HG03442 (cell line): Measurements from ENCODE around the gene AGAP1.

Source experiments
- ATAC-seq: cut with Tn5 transposase; IDR thresholded peaks from one replicate; pipeline ENCODE4 v1.9.1; 2021; ENCODE audit warnings: mild to moderate bottlenecking, moderate library complexity; ENCODE audit not compliant: unreplicated experiment

The AGAP1 gene

DNA sequence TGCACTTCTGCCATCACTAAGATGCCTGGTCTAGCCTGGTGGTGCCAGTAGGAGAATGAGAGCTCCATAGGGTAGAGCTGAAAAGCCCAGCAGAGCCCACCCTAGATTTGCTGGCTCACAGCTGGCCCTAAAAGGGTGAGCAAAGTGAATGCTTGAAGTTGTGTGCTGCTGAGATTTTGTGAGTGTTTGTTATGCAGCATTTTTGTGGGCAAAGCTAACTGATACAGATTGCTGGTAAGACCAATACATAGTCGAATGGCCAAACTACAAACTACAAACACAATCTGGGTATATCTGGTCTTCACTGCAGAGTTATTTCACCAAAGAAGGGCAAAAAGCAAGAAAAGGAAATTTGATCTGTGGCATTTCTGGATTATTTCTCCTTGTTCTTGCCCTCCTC, 7.1 kb upstream of the AGAP1 start:
- ATAC-seq: no peak

- no peak for ATAC-seq
These were observed 3.9 kb upstream of the AGAP1 start for GRCh38 chr2:235489897-235490296.

DNA sequence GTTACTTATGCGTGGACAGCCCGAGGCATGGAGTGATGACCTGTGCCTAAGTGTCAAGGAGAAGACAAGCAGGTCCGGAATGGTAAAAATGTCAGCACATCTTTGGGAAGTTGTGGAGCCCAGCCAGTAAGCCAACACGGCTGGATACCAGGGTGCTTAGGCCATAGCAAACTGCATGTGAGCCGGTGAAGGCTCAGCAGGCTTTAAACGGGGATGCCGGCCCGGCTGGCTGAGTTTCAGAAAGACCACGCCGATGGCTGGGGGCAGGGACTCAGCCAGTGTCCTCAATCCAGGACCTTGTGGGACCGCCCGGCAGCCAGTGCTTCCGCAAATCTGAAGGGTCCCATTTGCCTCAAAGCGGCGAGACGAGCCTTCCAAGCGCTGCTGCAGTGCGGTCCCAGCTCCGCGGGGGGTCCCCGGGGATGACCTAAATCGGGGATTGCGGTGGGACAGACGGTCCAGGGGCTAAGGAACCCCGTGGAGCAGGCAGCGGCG, 946 bp upstream of the AGAP1 start:
- ATAC-seq: no peak

- no peak for ATAC-seq
These were observed 455 bp upstream of the AGAP1 start for GRCh38 chr2:235493402-235493774.

GRCh38 chr2:235494716-235495372, 1.0 kb downstream of the AGAP1 start:
- no peak for ATAC-seq

- ATAC-seq: no peak
These were observed 1.8 kb downstream of the AGAP1 start for GRCh38 chr2:235495373-235496238.

- no peak for ATAC-seq
These were observed 2.4 kb downstream of the AGAP1 start for GRCh38 chr2:235496239-235496621.

DNA sequence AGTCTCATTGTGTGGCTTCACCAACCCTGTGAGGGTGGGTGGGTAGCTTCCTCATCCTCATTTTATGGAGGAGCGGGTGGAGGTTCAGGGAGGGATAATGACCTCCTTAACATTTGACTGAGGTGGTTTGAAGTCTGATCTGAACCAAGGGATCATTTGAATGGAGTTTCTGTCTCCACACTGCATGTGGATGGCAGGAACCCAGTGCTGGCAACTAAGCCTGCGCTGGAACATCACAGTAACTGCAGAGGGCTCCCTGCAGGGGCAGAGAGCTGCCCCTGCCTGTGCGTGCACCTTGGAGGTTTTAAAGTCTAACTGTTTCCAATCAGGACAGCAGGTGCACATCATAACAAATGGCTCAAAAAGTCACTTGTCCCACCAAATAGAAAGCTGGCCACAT, 3.3 kb downstream of the AGAP1 start:
- no peak for ATAC-seq

DNA sequence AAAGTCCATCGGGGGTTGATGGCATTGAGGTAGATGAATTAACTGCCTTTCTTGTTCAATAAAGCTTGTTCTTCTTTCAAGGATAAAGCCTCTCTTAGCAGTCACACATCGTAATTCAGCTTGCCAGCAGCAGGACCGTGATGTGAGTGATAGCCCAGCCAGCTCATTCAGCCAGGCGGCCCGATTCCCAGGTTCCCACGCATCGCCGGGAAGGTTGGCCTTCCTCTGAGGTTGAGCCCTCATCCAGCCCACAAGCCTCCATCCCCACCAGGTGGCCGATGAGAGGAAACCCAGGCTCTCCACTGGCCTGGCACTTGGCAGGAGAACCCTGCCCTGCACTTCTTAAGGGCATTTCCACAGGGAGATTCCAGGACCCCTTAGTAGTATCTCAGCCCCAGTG, 4.7 kb downstream of the AGAP1 start:
- ATAC-seq: no peak

- ATAC-seq: no peak
These were observed 5.3 kb downstream of the AGAP1 start for GRCh38 chr2:235498946-235499812.

DNA sequence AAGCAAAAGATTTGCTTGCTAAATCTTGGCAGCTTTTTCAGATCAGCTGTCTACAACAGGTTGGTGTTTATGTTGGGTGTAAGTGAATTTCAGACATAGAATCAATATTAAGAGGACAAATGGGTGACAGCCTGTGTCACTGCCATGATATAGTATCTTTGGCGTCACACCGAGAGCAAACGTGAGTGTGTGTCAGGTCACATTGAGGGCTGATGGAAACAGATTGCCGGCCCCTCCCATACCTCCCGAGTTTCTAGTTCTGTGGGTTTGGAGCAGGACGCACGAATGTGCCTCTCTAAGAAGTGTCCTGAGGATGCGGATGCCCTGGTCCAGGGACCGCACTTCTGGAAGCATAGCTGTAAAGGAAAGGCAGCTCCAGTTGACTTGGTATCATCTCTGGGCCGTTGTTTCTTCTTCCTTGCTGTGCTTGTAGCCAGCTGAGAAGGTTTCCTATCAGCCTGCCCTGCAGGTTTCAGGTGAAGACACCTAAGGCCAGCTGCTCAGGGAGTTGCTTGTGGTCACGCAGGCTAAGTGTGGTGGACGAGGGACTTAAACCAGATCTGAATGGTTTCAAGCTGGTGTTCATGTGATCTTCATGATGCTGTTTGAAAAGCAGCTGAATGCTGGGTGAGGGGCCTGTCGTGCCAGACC, 6.4 kb downstream of the AGAP1 start:
- ATAC-seq: no peak

GRCh38 chr2:235500761-235501672, 7.2 kb downstream of the AGAP1 start:
- ATAC-seq: no peak

DNA sequence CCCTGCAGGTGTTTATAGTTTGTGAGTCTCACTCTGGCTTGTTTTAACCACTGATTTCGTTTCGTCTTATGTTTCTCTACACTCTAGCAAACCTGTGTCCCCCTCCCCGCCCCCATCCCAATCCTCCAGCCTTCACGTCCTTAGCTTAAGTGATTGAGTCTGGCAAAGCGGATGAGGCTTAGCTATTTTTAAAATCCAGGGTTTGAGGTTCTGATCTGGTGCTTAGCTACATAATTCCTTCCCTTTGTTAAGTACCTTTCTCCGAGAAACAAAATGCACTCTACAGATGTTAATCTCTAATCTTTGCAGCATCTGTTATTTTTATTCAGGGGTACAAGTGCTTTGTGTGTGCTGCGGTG, 7.8 kb downstream of the AGAP1 start:
- ATAC-seq: no peak

GRCh38 chr2:235502336-235502735, 8.5 kb downstream of the AGAP1 start:
- ATAC-seq: no peak

GRCh38 chr2:235504441-235505180, 10.8 kb downstream of the AGAP1 start:
- no peak for ATAC-seq

DNA sequence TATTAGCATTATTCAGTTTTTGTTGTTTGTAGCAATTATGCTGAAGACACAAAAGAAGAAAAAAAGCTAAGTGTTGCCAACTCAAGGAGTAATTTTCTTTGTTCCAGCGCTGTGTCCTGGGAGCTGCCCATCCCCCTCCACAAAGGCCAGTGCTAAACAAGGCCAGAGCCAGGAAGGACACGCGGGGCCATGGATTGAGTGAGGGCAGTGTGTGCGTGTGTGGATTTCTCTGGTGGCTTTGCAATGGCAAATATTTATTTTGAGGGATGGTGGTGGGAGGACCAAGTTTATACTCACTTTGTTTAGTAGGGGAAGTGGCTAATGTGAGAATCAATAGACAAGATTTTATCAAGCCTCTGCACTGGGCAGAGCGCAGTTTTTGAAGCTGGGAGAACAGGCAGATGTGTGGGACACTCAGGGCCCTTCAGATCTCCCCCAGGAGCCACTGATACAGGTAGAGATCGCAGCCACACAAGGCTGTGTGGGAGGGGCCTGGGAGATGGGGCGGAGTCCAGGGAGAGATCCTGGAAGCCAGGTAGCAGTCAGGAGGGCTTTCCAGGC, 11.4 kb downstream of the AGAP1 start:
- ATAC-seq: no peak

DNA sequence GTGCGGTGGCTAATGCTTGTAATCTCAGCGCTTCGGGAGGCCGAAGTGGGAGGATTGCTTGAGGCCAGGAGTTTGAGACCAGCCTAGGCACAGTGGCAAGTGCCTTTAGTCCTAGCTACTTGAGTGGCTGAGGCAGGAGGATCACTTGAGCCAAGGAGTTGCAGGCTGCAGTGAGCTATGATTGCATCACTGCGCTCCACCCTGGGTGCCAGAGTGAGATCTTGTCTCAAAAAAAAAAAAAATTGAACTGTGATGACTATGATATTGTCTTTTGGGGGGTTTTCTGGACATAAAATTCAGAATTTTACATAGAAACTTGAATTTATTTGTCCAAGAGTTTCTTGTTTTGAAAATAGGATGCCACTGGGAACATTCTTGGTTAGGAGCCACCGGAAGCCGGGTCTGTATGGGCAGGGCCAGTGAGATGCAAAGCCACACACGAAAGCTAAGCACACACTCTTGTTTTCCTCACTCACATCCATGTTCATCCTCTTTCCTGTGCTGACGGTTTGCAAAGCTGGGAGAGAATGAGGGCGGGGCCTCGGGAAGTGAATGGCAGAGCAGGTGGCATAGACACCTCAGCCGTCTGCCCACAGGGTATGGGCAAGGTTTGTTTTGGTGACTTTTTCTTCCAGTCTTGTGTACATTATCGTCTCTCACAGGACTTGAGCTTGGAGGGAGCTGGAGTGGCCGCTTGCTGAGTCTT, 12.6 kb downstream of the AGAP1 start:
- no peak for ATAC-seq

- ATAC-seq: no peak
These were observed 13.3 kb downstream of the AGAP1 start for GRCh38 chr2:235506997-235507615.
